Left ventricle myocardium superior (tissue), 1 donor: ENCODE measurements around the gene KMT2D. TPM values are rescaled to one million over a fixed set of nuclear protein-coding genes. Genes with fewer than 3 reads are reported as not detected.
"Not testable (repeated sequence)": the region's sequence is repeated elsewhere in the genome, so short reads cannot be mapped to it uniquely, and the experiment has no call there.

Experiments
- ATAC-seq: fragments of 200-7000 bp; cut with Tn5 transposase; one replicate; pipeline ENCODE4 v1.9.1; 2020; ENCODE audit warnings: mild to moderate bottlenecking, moderate library complexity
- DNase-seq: peaks from one replicate; pipeline ENCODE4 v3.0.0-alpha.2; 2020
- intact Hi-C: fragments of 100-400 bp; cut with micrococcal nuclease; formaldehyde crosslinking; loops from one replicate; pipeline ENCODE4 v1.11.0; 2022
- total RNA-seq: library from RNA; stranded (reverse); fragmentation: NEBNext Ultra II Directional; extraction: Animal tissue kit (Norgen Biotek cat#: 25700); gene quantifications from one replicate; pipeline ENCODE4 v1.2.1, GENCODE V29; 2021
- donor health status: DM: no; HTN: yes; CAD: no; lungs with severe emphysema.

Gene KMT2D
- total RNA-seq, 1 donor from 2014 or later = 43.8 TPM

DNA sequence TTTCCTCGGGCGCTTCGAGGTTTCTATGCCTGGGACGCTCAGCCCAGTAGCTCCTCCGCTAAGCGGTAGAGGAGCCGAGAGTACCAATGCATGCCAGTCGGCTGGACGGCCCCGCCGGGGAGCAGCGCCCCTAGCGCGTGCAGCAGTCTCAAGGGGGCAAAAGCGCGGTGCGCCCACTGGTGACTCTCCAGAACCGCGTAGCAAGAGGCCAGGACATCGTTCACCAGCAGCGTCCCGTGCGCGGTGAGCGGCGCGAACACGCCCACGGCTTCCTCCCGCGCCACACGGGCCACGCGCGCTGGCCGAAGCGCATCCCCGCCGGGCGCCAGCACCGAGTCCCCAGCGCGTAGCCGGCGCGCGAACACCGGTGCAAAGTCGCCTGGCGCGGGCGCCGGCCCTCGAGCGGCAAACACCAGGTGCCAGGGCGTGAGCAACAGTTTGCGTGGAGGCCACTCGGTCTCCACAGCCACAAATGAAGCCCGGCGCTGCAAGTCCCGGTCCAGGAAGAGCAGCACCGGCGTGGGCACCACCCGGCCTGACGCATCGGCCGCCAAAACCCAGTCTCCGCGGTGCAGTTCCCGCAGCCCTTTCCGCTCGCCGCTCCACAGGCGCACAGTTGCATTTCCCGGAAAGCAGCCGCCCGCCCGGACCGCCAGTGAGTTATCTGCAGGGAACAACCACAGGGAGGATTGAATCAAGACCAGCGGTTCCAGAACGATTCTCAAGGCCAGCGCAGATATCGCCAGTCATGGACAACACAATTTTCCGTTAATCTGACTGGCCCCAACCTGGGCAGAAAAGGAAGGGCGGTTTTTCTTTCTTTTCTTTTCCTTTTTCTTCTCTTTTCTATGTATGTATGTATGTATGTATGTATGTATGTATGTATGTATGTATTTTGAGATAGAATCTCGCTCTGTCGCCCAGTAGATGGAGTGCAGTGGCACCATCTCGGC lies 29.5 kb upstream of the KMT2D start:
- peak; percentile 66 for DNase-seq
- ATAC-seq = peak; percentile 3
- intact Hi-C loops = no loop called here

DNA sequence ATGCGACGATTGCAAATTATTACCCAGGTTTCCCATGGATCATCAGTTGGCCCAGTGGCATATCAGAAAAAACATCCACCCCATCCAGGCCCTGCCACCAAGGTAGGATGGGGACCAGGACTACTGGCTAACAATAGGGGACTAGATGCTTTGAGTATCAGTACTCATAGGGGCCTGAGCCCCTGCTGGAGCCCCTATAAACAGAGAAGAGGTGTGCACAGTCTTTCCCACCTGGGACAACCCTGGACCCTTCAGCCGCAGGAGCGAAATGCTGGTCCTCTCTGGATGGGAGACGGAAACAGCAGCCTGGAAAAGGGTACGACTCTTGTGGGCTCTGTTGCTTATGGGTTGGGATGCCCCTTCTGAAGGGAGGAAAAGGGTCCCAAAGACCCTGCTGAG lies 28.3 kb upstream of the KMT2D start:
- intact Hi-C loops = no loop called here
- no peak for ATAC-seq
- DNase-seq = no peak

DNA sequence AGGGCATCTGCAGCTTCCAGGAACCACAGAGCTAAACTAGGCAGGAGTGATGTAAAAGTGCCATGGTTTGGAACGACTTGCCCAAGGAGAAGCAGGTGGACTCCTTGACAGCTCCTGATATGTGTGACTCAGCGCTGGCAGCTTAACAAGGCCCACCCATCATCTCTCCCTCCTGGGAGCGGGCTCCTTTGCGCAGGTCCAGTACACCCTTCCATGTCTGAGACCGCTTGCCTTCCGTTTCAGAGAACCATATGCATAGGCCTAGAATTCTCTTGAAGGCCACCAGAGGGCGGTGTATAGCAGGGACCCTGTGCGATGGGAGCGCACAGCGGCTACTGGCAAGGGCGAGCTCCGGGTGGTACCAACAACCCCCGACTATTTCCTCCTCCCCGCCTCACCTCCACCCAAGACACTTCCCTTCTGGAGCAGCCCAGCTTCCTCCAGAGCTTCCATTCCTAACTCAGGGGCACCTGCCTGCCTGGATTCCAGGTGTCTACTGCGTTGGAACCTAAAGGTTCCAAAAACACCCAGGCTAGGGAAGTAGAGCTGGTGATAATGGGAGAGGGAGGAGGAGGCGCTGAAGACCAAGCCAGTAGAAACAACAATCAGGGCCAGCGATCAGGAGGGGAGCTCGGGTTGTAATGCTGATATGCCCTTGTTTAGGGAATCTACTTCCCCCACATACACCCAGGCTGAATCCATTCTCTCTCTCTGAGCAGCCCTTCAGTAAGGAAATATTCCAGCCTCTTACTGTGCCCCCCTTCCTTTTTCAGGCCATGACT lies 27.7 kb upstream of the KMT2D start:
- ATAC-seq (peak; percentile 94), DNase-seq (peak; percentile 68)
- intact Hi-C loops = no loop called here

DNA sequence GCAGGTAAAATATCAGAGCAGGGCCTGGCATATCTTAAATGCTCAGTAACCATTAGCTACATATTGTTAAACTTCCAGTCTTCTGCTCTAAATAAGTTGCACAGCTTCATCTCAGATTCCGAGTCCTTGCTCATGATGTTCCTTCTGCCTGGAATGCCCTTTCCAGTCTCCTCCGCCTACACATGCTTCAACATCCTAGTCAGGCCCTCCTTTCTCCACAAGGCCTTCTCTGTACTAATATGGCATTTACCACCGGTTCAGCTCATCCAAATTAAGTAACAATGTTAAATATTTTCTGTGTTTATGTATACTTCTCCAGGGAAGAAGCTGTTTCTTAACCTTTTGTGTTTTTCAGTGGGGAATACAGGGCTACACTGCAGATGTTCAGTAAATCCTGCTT lies 25.5 kb upstream of the KMT2D start:
- DNase-seq = no peak
- no peak for ATAC-seq
- intact Hi-C loops = no loop called here

DNA sequence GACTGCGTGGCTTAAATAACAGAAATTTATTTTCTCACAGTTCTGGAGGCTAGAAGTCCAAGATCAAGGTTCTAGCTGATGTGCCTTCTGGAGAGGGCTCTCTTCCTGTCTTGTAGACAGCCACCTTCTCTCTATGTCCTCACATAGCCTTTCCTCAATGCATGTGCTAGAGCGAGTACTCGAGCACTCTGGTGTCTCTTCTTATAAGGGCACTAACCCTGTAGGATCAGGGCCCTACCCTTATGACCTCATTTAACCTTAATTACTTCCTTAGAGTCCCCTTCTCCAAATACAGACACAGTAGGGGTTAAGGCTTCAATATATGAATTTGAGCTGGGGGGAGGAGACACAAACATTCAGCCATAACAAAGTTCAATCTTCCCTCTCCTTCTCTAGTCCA lies 23.8 kb upstream of the KMT2D start:
- intact Hi-C loops = no loop called here
- no peak for ATAC-seq
- DNase-seq = no peak

DNA sequence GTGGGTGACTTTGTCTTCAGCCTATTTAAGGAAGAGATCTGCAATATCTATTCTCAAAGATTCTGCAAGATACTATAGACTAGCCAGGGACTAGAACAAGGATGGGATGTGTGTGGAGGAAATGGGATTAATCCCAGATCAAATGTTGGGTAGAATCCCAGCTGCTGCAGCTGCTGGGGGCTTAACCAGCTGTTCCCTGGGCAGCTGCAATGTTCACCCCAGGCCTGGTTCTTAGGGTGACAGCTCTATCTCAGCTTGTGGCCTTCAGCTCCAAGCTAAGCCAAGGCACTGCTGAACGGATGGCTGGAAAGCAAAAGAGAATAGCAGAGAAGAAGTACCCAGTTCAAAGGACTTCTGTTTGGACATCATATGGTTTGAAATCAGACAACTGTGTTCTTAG lies 19.2 kb upstream of the KMT2D start:
- DNase-seq (no peak), ATAC-seq (no peak)
- intact Hi-C loops = no loop called here

DNA sequence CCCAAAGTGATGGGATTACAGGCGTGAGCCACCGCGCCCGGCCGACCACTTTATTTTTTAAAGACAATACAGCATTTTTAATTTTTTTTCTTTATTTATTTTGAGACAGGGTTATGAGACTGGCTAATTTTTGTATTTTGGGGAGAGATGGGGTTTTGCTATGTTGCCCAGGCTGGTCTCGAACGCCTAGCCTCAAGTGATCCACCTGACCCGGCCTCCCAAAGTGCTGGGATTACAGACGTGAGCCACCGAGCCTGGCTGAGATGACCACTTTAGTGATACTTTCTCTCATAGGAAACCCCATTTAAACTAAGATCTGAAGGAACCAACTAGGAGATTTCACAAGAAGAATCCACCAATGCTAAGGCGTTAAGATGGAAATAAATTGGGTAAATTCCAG lies 10.4 kb upstream of the KMT2D start:
- DNase-seq (no peak), ATAC-seq (no peak)
- intact Hi-C loops = no loop called here

DNA sequence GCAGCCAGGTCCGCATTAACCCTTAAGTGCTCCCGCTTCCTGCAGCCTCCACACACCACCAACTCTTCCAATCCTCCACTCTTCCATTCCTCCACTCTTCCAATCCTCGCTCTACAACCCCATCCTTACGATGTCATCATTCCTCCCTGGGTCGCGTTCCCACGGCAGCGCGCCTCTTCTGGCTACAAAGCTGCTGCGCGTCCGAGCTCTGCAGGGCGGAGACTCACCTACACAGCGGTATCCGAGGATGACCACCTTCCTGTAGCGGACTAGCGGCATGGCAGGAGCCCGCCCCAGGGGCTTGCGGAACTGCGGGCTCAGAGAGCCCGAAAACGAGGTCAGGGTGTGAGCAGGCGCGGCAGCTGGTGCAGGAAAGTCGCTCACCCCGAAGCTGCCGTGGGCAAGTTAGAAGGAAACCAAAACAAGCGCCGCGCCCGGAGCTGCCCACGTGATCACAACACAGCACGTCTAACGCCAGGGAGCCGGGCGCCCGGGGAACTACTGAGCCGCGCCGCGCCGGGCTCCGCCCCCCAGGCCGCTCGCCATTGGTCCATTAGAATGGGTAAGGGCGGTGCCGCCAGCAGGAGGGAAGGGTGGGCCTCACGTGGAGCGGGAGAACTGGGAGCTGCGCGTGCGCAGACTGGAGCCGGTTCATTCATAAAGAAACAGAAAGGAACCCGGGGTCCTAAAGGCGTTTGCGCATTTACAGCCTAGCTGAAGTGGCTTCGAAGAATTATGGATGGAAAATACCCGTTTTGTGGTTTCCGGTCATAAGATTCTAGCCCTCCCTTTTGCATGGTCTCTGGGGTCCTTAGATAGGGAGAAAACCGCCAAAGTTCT lies 9.1 kb upstream of the KMT2D start, which contains the start of gene RHEBL1:
Gene RHEBL1 (minus strand): TSS at position 473 of the 840 bp plus-strand sequence. CDS start 194 bp downstream, at position 279.
- peak; percentile 100 for ATAC-seq
- intact Hi-C loops = loop anchor here (10.0 kb wide), 1 partner anchor 165 kb away; no protein-coding TSS in a partner anchor
- peak; percentile 99 for DNase-seq

DNA sequence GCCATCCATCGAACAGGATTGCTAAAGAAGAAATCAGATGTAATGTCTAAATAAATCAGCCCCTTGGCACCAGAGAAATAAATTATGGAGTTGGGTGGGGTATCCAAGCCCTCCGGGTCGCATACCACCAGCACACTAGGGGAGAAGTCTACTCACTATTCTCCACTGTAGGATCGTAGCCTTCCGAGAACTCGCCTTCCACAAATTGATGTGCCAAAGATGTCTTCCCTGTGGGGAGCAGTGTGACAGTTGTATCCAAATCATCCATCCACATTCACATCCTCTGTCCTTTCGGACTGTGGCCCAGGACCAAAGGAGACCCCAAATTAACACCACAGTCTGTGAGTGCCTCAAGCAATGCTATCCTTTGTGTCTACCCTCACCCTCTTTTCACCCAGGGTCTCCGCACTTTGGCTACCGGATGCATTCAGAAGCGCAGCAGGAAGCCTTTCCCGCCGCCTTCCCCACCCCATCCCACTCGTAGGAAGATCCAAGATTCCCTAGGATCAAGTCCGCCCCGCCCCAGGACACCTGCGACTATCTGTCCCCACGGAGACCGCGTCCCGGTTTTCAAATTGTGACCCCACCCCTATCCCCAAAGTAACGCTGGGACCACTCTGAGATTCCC lies 8.4 kb upstream of the KMT2D start:
- no peak for DNase-seq
- intact Hi-C loops = loop anchor here (10.0 kb wide), 1 partner anchor 166 kb away; no protein-coding TSS in a partner anchor
- ATAC-seq = no peak

DNA sequence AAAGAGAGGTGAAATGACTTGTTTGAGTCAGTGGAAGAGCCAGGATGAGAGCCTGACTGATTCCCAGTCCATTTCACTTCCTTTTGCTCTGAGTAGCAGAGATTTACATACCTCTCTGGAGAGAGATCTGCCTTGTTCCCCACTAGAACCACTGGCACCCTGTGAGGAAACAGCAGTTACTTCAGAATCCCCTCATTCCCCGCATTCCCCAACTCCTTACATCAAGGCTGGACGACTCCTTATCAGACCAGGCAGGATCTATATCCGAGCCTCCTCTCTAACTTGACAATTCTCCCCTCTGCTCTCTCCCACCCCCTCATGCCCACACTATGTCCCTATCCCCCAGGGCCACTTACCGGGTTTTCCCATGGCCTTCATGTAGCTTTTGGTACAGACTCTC lies 5.5 kb upstream of the KMT2D start:
- no peak for ATAC-seq
- DNase-seq = no peak
- intact Hi-C loops = loop anchor here (10.0 kb wide), 1 partner anchor 169 kb away; no protein-coding TSS in a partner anchor

DNA sequence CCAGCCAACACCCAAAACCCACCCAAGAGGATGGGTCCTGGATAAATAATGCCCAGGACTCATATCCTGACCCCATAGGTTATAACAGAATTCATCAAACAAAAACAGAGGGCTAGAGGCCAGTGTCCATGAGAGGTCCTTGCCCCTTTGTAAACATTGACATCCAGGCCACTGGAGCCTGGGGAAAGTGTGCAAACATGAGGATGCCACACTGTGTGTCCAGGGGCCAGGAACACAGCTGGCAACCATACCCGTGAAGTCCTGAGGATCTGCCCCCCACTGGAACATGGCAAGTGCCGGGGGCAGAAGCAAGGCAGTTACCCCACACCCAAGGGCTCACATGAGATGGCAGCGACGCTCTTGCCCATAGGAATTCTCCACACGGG lies 4.2 kb upstream of the KMT2D start:
- ATAC-seq (no peak), DNase-seq (no peak)
- intact Hi-C loops = loop anchor here (10.0 kb wide), 1 partner anchor 170 kb away; no protein-coding TSS in a partner anchor

DNA sequence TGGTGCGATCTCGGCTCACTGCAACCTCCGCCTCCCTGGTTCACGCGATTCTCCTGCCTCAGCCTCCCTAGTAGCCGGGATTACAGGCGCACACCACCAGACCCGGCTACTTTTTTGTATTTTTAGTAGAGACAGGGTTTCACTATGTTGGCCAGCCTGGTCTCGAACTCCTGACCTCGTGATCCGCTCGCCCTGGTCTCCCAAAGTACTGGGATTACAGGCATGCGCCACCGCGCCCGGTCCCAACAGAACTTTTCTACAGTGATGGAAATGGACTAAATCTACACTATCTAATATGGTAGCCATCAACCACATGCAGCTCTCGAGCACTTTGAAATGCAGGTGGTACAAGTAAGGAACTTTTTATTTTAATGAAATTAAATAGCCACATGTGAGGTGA lies 1.3 kb upstream of the KMT2D start:
- not testable (repeated sequence) for ATAC-seq, DNase-seq
- intact Hi-C loops = loop anchor here (10.0 kb wide), 1 partner anchor 173 kb away; no protein-coding TSS in a partner anchor

DNA sequence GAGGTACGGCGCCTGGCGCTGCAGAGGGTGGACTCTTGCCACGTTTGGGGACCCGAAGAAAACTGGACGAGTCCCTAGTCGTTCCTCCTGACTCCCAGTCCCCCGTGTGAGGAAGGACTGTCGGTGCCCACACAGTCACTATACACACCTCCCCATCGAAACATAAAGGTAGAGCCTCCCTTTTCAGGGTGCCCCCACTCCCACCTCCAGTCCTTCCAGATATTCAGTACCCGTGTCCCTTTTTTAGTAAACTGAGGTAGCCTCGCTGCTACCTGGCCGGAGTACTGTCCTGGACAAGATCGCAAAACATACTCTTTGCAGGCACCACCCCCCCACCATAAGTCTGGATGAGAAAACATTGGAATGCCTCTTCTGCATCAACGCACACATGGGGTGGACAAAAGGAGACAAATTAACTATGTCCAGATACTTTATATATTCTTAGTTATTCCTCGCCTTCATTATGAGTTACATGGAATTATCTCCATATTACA lies 610 bp upstream of the KMT2D start:
- intact Hi-C loops = loop anchor here (10.0 kb wide), 1 partner anchor 174 kb away; no protein-coding TSS in a partner anchor
- ATAC-seq (no peak), DNase-seq (no peak)

DNA sequence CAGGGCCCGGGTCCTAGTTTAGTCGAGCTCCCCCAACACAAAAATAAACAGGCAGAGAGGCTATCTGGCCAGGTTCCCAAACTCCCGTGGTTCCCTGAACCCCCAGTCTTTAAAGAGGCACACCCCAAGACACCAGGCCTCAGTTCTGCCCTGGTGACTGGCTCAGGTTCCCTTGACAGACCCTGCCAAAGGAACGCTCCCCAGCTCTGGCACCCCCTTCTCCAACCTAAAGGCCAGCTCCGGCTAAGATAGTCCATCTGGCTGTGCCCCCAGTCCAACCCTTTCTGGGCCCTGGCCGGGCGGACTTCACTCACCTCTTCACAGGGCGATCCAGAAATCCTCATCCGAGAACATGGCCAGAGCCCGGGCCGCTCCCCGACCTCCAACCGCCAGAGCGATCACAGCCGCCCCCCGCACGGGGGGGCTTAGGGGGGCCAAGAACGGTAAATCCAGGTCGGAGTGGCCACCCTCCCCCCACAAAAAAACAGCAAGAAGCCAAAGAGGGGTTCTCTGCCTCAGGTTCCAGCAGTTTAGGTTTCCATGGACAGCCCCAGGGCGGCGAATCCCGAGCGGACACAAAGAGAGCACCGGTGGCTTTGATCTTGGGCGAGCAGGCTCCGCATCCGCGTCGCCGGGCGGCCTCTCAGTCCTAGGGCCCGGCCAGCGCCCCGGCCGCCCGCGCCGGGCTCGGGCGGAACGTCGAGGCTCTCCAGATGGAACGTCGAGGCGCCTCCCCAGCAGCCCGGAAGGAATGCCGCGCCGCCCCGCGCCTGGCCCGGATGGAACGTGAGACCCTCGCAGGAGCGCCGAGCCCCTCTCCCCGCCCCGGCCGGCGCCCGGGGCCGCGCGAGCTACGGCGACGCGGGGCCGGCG lies 1.1 kb downstream of the KMT2D start:
- ATAC-seq = peak; percentile 0
- intact Hi-C loops = loop anchor here (10.0 kb wide), 1 partner anchor 175 kb away; no protein-coding TSS in a partner anchor
- DNase-seq = peak; percentile 48

DNA sequence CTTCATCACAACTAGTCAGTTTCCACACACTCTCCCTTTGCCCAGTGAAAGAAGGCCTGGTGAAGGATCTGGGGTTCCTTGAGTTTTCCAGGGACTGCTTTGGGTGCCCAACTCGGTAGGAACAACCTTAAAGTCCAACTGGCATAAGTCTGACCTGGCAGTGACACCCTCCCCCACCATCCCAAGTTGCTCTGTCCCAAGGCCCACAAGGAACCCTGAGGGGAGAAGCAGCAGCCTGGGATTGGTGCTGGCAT lies 1.6 kb downstream of the KMT2D start:
- intact Hi-C loops = no loop called here
- DNase-seq = no peak
- ATAC-seq = no peak

DNA sequence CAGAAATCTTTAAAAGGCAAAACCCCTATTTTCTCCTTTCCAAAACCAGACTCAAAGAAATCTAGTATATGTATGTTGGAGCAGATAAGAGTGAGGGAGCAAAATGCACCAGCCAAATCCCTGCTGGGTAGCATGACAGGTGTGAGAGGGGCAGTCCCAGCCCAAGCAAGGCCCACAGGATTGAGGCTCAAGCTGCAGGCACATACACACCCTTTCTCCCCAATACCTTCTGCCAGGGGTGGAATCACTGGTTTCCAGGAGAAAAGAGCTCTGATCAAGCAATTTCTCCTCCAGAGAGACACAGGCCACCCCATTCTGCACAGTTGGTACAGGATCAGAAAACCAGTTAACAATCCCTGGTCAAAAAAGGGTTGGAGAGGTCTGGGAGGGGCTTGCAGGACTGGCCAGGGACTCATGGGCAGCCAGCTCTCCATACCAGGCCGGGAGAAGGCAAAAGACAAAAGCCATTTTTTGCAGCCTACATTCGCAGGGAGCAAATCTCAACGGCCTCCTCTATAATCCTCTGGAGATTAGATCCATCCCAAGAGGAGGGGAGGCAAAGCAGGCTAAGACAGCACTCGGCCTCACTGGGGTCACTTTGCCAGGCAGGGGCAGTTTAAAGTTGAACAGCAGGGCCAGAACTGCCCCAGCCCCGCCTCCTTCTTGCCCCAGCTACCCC lies 2.1 kb downstream of the KMT2D start:
- ATAC-seq = no peak
- intact Hi-C loops = no loop called here
- DNase-seq = no peak

DNA sequence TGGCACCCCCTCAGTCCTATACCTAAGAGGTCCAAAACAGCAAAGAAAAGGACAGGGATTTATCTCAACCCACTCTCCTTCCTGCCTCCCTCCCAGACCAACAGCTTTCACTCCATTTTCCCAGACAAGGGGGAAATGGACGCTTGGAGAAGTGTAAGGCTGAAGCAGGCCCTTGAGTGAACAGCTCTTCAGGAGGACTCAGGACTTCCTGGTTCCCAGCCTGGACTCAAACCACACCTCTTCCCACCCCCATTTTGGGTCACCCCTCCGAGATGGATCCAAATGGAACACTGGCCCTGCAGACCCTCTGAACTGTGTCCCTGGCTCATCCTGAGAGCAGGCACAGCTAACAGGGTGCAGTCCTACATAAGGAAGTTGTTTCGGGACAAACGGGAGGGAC lies 2.7 kb downstream of the KMT2D start:
- intact Hi-C loops = no loop called here
- DNase-seq = no peak
- ATAC-seq = no peak
